H1 (cell line): ENCODE data around the gene TNKS2. TPM values are rescaled to one million over a fixed set of nuclear protein-coding genes. Genes with fewer than 3 reads are reported as not detected.

ENCODE experiments used
- CTCF ChIA-PET: fragments of 300-600 bp; sonication (Branson Sonifier 250); formaldehyde crosslinking; loops from one replicate; lab custom pipeline; 2021; ENCODE audit not compliant: partially characterized antibody; lab: Charles Lee
- POLR2A ChIA-PET: fragments of 300-600 bp; sonication (Branson Sonifier 250); formaldehyde crosslinking; loops from one replicate; lab custom pipeline; 2021; ENCODE audit warnings: inconsistent platforms; ENCODE audit not compliant: partially characterized antibody; lab: Charles Lee
- DNase-seq, 2 experiments: peaks; one replicate each; pipeline versions ENCODE4 v3.0.0 to v3.0.0-alpha.2; 2010 to 2022; ENCODE audit warnings: low spot score in 2 of 2, low read depth in 1 of 2, mixed read lengths in 1 of 2
- FAIRE-seq: peaks from 2 replicates; lab custom pipeline; 2011; peaks lifted over from hg19 to GRCh38; lab: Jason Lieb, UNC
- H2AFZ ChIP-seq: 2 replicates; pipeline ENCODE4 v1.8.1; 2012; ENCODE audit warnings: low read length, inconsistent platforms
- H2AK5ac ChIP-seq: 2 replicates; pipeline ENCODE4 v1.6.1; 2013; ENCODE audit warnings: low read depth, low read length
- H2BK120ac ChIP-seq: replicated peaks from 2 replicates; pipeline ENCODE3; 2013; ENCODE audit warnings: low read depth, low read length, inconsistent platforms
- H2BK12ac ChIP-seq: 2 replicates; pipeline ENCODE4 v1.6.1; 2013; ENCODE audit warnings: low read depth, low read length
- H2BK15ac ChIP-seq: 2 replicates; pipeline ENCODE4 v1.6.1; 2013; ENCODE audit warnings: low read length
- H2BK20ac ChIP-seq: 2 replicates; pipeline ENCODE4 v1.6.1; 2013; ENCODE audit warnings: low read length
- H2BK5ac ChIP-seq: 2 replicates; pipeline ENCODE4 v1.6.1; 2013; ENCODE audit warnings: low read depth, low read length
- H3K14ac ChIP-seq: 2 replicates; pipeline ENCODE4 v1.6.1; 2013; ENCODE audit warnings: inconsistent platforms; ENCODE audit not compliant: insufficient read length
- H3K18ac ChIP-seq: 2 replicates; pipeline ENCODE4 v1.6.1; 2013; ENCODE audit warnings: low read length; ENCODE audit errors: extremely low read depth
- H3K23ac ChIP-seq: 2 replicates; pipeline ENCODE4 v1.6.1; 2013; ENCODE audit warnings: inconsistent platforms; ENCODE audit not compliant: insufficient read length
- H3K23me2 ChIP-seq: 2 replicates; pipeline ENCODE4 v1.6.1; 2013; ENCODE audit warnings: low read depth, low read length
- H3K27ac ChIP-seq: 2 replicates; pipeline ENCODE4 v1.6.1; 2011; ENCODE audit warnings: low read depth, low read length, inconsistent platforms
- H3K27me3 ChIP-seq, 4 experiments: replicated peaks in 1 of 4; 1 replicate in 1 of 4; 2 replicates in 3 of 4; pipeline versions ENCODE4 v1.6.1 to v1.8.1; 2011 to 2013; ENCODE audit warnings: low read length in 3 of 4, mild to moderate bottlenecking in 3 of 4, inconsistent platforms in 2 of 4, mixed read lengths in 2 of 4, moderate library complexity in 1 of 4; ENCODE audit not compliant: control insufficient read depth in 3 of 4, insufficient read depth in 3 of 4; ENCODE audit errors: extremely low read depth in 1 of 4
- H3K36me3 ChIP-seq, 4 experiments: 2 replicates each; pipeline versions ENCODE4 v1.6.1 to v1.8.1; 2011 to 2013; ENCODE audit warnings: mild to moderate bottlenecking in 4 of 4, low read length in 3 of 4, moderate library complexity in 2 of 4, control low read depth in 1 of 4, inconsistent platforms in 1 of 4; ENCODE audit not compliant: insufficient read depth in 4 of 4, control insufficient read depth in 2 of 4
- H3K4ac ChIP-seq: replicated peaks from 2 replicates; pipeline ENCODE3; 2013; ENCODE audit warnings: low read length, low read depth, mixed read lengths, inconsistent platforms; ENCODE audit not compliant: insufficient read length
- H3K4me1 ChIP-seq, 4 experiments: replicated peaks in 1 of 4; 1 replicate in 1 of 4; 2 replicates in 3 of 4; pipeline versions ENCODE4 v1.6.1 to v1.8.1; 2011 to 2013; ENCODE audit warnings: low read length in 3 of 4, inconsistent platforms in 2 of 4, mixed read lengths in 1 of 4; ENCODE audit not compliant: insufficient read depth in 4 of 4, control insufficient read depth in 3 of 4
- H3K4me2 ChIP-seq, 2 experiments: 2 replicates each; pipeline versions ENCODE4 v1.6.1 to v1.8.1; 2011 to 2013; ENCODE audit warnings: low read depth in 2 of 2, low read length in 2 of 2, control low read depth in 1 of 2, inconsistent platforms in 1 of 2, mild to moderate bottlenecking in 1 of 2; ENCODE audit not compliant: insufficient read depth in 1 of 2
- H3K4me3 ChIP-seq, 4 experiments: fragments of 200-600, 300-600 bp in 1 of 4; sonication (generic), shearing (Covaris generic), sonication (Bioruptor Twin) in 1 of 4; 2 replicates each; pipeline versions ENCODE4 v1.5.1 to v1.8.1; 2011 to 2016; ENCODE audit warnings: low read length in 4 of 4, low read depth in 3 of 4, control low read depth in 2 of 4, inconsistent platforms in 2 of 4, mild to moderate bottlenecking in 2 of 4, mixed read lengths in 1 of 4, moderate library complexity in 1 of 4; ENCODE audit not compliant: insufficient read depth in 2 of 4; ENCODE audit errors: extremely low read depth in 1 of 4
- H3K56ac ChIP-seq: replicated peaks from 2 replicates; pipeline ENCODE3; 2013; ENCODE audit warnings: low read depth, mild to moderate bottlenecking, mixed read lengths, low read length, inconsistent platforms; ENCODE audit not compliant: insufficient read length
- H3K79me1 ChIP-seq: 2 replicates; pipeline ENCODE4 v1.6.1; 2013; ENCODE audit warnings: low read depth, low read length, control low read depth
- H3K79me2 ChIP-seq, 2 experiments: 2 replicates each; pipeline versions ENCODE4 v1.6.1 to v1.8.1; 2012 to 2013; ENCODE audit warnings: low read length in 2 of 2, mild to moderate bottlenecking in 2 of 2, inconsistent platforms in 1 of 2; ENCODE audit not compliant: insufficient read depth in 2 of 2, control insufficient read depth in 1 of 2
- H3K9ac ChIP-seq, 4 experiments: replicated peaks in 1 of 4; 1 replicate in 1 of 4; 2 replicates in 3 of 4; pipeline versions ENCODE4 v1.6.1 to v1.8.1; 2011 to 2013; ENCODE audit warnings: low read depth in 3 of 4, low read length in 3 of 4, control low read depth in 2 of 4, mild to moderate bottlenecking in 2 of 4, moderate library complexity in 2 of 4, inconsistent platforms in 1 of 4; ENCODE audit errors: extremely low read depth in 1 of 4
- H3K9me3 ChIP-seq, 2 experiments: 2 replicates each; pipeline versions ENCODE4 v1.6.1 to v1.8.1; 2012 to 2013; ENCODE audit warnings: mild to moderate bottlenecking in 2 of 2, moderate library complexity in 2 of 2, control low read depth in 1 of 2, inconsistent platforms in 1 of 2, low read depth in 1 of 2, low read length in 1 of 2, mixed read lengths in 1 of 2; ENCODE audit not compliant: insufficient read depth in 2 of 2
- H4K20me1 ChIP-seq, 2 experiments: replicated peaks in 1 of 2; 2 replicates each; pipeline versions ENCODE3 to v1.8.1; 2011 to 2013; ENCODE audit warnings: inconsistent platforms in 2 of 2, low read length in 2 of 2, mild to moderate bottlenecking in 1 of 2; ENCODE audit not compliant: insufficient read depth in 2 of 2, control insufficient read depth in 1 of 2
- H4K5ac ChIP-seq: 2 replicates; pipeline ENCODE4 v1.6.1; 2013; ENCODE audit warnings: low read length, low read depth, mixed read lengths, inconsistent platforms; ENCODE audit not compliant: insufficient read length
- H4K8ac ChIP-seq: 2 replicates; pipeline ENCODE4 v1.8.0; 2013; ENCODE audit warnings: mild to moderate bottlenecking, moderate library complexity, low read length, inconsistent platforms; ENCODE audit not compliant: insufficient read depth; ENCODE audit errors: extremely low read depth
- H4K91ac ChIP-seq: replicated peaks from 2 replicates; pipeline ENCODE3; 2013; ENCODE audit warnings: low read length, mixed read lengths, inconsistent platforms; ENCODE audit not compliant: insufficient read length
- BCL11A ChIP-seq, 2 experiments: IDR thresholded peaks; one replicate each; pipeline ENCODE4 v1.6.1; 2011; ENCODE audit warnings: low read depth in 2 of 2, low read length in 2 of 2, mild to moderate bottlenecking in 2 of 2
- CHD1 ChIP-seq: IDR thresholded peaks from 2 replicates; pipeline ENCODE4 v1.6.1; 2012; ENCODE audit warnings: low read depth, low read length, improper control_type of control experiment
- CHD2 ChIP-seq: IDR thresholded peaks from 2 replicates; pipeline ENCODE4 v1.6.1; 2012; ENCODE audit warnings: low read length, improper control_type of control experiment
- CTBP2 ChIP-seq: IDR thresholded peaks from 2 replicates; pipeline ENCODE4 v1.7.0; 2011; ENCODE audit warnings: borderline replicate concordance, mild to moderate bottlenecking, moderate library complexity, mixed read lengths, low read length; ENCODE audit not compliant: insufficient read depth, insufficient read length
- SP2 ChIP-seq: IDR thresholded peaks from 2 replicates; pipeline ENCODE4 v1.6.1; 2012; ENCODE audit warnings: mild to moderate bottlenecking, low read length, inconsistent platforms
- SUZ12 ChIP-seq: fragments of 200-600 bp; sonication (generic); IDR thresholded peaks from 2 replicates; pipeline ENCODE4 v1.6.1; 2012; ENCODE audit warnings: mild to moderate bottlenecking, inconsistent platforms, low read length, moderate library complexity, mixed read lengths
- TCF12 ChIP-seq: IDR thresholded peaks from 2 replicates; pipeline ENCODE4 v1.6.1; 2011; ENCODE audit warnings: low read depth, mild to moderate bottlenecking, low read length
- WGBS, 2 experiments: shearing (Covaris generic) in 1 of 2; methylation state at CpG; one replicate each; pipeline versions ENCODE4 v1.1.6 to v1.1.7; 2013 to 2015; ENCODE audit warnings: low lambda C conversion rate in 2 of 2, mixed read lengths in 2 of 2, inconsistent platforms in 1 of 2, low coverage in 1 of 2, missing lambda C conversion rate in 1 of 2; ENCODE audit not compliant: insufficient replicate concordance in 2 of 2, insufficient coverage in 1 of 2, insufficient read length in 1 of 2; ENCODE audit errors: extremely low coverage in 1 of 2, missing lambda C conversion rate in 1 of 2; 5-methylcytosine and 5-hydroxymethylcytosine counted together
- polyA plus RNA-seq, 7 experiments: library from polyadenylated mRNA; depleted of rRNA in 3 of 7; stranded (reverse) in 5 of 7; unstranded in 2 of 7; fragments of >200 nt in 5 of 7; fragments of 200-250 nt in 2 of 7; gene quantifications; 1 replicate in 5 of 7; 2 replicates in 1 of 7; 4 replicates in 1 of 7; pipeline versions ENCODE4 v1.2.1 to v1.2.3, GENCODE V29; 2011 to 2013; ENCODE audit warnings: missing spikeins in 2 of 7, mixed read lengths in 2 of 7
- total RNA-seq: library from RNA; stranded (reverse); fragmentation: NEBNext Ultra II Directional; extraction: Animal tissue kit (Norgen Biotek cat#: 25700); gene quantifications from 2 replicates; pipeline ENCODE4 v1.2.1, GENCODE V29; 2021

Gene TNKS2
- total and polyA plus RNA-seq, 2 of the 8 experiments (the other 6 are each of a cell fraction or from before 2014, with no cell fraction given) = 23.3 to 73.6 TPM

DNA sequence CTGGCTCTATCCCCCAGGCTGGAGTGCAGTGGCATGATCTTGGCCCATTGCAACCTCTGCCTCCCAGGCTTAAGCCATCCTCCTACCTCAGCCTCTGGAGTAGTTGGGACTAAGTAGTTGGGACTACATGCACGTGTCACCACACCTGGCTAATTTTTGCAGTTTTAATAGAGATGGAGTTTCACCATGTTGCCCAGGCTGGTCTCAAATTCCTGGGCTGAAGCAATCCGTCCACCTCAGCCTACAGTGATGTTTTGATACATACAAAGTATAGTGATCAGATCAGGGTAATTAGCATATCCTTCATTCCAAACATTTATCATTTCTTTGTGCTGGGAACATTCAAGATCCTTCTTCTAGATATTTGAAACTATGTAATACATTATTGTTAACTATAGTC is 22.5 kb upstream of the TNKS2 start:
- Histone ChIP-seq H3K14ac (no peak overlapping the region), H3K9ac (no peak overlapping the region), H2BK20ac (no peak overlapping the region), H4K20me1 (no peaks in the 10 kb centered on the region), H2AK5ac (no peak overlapping the region), H2BK120ac (no peak overlapping the region), H3K79me1 (no peaks in the 10 kb centered on the region), H3K27me3 (no peaks in the 10 kb centered on the region), H3K9me3 (0 out of 4 replicates have a peak, but pooled peaks cover 0 to 2% of the 10 kb centered on the region in 2 experiments), H3K23me2 (no peaks in the 10 kb centered on the region), H3K23ac (no peak overlapping the region), H4K5ac (no peak overlapping the region), H2BK15ac (no peak overlapping the region), H4K91ac (no peak overlapping the region), H2BK12ac (no peak overlapping the region), H3K36me3 (no peaks in the 10 kb centered on the region), H3K18ac (no peak overlapping the region), H3K79me2 (no peaks in the 10 kb centered on the region), H3K4me3 (no peak overlapping the region), H2BK5ac (no peak overlapping the region), H3K4ac (no peak overlapping the region), H3K56ac (no peak overlapping the region), H3K27ac (no peak overlapping the region), H2AFZ (no peak overlapping the region), H4K8ac (no peak overlapping the region), H3K4me1 (peaks cover 0 to 3% (median 0%) of the 10 kb centered on the region in 4 experiments; a peak in 2 of 7 replicates), H3K4me2 (no peak overlapping the region)
- FAIRE-seq (no peak), DNase-seq (no peak)
- ChIA-PET CTCF (interaction anchor here (1.2 to 1.6 kb wide), 2 partner anchors 10 to 12 kb away, joined by 3 to 5 read pairs; no protein-coding TSS in a partner anchor), POLR2A (no interaction called here)
- TF ChIP-seq CHD1 = no peak
- no peak for TF ChIP-seq SP2
- TF ChIP-seq TCF12 = no peak
- no peak for TF ChIP-seq BCL11A (IDR thresholded peaks at IDR 0.05; ENCODE audit: low read depth in 2 of 2, low read length in 2 of 2)
- TF ChIP-seq SUZ12 = no peak
- no peak for TF ChIP-seq CHD2
- TF ChIP-seq CTBP2 = no peak
- WGBS, 2 experiments = 90% methylated on average over 2 of the region's 2 CpGs; no CpG with 5 or more reads in 1 of the 2 experiments
